Measurements from ENCODE around the gene EEPD1.

EEPD1 gene

DNA sequence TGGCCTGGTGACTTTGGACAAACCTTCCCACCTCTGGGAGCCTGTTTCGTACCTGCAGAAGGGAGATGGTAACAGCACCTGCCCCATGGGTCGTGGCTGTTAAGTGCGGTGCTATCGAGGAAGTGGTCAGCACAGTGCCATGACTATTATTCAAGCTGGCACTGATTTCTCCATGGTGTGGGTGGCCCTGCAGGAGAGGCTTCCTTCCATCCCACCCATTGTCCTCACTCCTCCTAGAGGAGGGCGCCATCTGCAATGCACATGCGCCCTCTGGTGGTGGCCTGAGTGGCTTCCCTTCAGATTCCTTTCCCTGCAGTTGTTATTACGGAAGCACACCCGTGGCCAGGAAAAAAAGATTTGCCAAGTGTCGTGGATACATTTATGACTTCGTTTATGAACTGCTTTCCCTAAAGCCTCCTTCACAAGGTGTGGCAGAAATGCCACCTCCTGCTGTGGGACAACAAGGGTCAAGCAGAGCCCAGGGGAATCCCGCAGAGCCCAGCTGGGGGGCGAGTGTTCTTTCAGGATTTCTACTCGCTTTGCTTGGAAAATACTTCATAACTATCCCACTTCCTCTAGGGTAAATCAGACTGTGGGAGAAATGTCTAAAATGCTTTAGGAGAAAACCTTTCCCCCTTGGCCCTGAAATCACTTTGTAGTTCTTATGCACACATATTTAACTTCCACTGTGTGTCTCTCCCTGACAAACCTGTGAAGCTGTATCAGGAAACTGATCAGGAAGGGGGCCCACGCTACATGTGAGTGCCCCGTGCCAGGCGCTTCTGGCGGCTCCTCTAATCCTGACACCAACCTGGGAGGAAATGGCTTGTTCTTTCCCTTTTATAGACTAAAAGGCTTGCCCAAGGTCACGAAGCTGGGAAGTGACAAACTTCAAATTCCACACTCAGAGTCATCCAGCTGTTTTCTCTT is 138.6 kb downstream of the EEPD1 start:
- in situ Hi-C loops (cut with HindIII; ENCODE audit: low sequenced_read_pairs), result no loop called here

DNA sequence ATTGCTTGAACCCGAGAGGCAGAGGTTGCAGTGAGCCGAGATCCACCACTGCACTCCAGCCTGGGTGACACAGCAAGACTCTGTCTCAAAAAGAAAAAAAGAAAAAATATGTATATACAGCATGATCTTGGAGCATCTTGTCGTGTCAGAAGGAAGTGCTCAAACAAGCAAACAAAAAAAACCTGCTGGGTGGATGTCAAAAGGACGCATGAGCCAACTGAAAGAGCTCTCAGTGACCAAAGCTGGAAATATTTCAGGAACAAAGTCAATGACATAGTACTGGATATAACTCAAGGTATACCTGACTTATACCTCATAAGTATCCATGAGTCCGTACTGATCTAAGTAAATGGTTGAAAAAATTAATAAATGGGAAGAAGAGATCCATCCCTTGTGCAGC is 142.0 kb downstream of the EEPD1 start:
- in situ Hi-C loops (cut with HindIII; ENCODE audit: low sequenced_read_pairs), result no loop called here

DNA sequence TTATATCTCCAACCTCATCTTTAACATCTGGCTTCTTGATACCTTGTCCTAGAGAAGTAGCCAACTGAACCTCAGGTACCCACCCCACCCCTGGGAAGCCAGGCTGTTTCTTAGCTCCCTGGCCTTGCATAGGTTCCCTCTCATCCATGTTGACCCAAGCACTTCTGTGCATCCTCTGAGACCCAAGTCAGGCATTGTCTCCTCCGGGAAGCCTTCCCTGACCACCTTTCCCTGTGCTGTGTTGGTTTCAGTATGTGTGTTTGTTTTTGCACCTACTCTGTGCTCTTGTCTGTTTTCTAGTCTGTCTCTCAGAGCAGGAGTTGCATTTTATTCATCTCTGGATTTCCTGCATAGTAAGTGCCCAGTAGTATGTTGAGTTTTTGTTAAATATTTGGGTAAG is 143.2 kb downstream of the EEPD1 start:
- in situ Hi-C loops (cut with HindIII; ENCODE audit: low sequenced_read_pairs), result no loop called here

DNA sequence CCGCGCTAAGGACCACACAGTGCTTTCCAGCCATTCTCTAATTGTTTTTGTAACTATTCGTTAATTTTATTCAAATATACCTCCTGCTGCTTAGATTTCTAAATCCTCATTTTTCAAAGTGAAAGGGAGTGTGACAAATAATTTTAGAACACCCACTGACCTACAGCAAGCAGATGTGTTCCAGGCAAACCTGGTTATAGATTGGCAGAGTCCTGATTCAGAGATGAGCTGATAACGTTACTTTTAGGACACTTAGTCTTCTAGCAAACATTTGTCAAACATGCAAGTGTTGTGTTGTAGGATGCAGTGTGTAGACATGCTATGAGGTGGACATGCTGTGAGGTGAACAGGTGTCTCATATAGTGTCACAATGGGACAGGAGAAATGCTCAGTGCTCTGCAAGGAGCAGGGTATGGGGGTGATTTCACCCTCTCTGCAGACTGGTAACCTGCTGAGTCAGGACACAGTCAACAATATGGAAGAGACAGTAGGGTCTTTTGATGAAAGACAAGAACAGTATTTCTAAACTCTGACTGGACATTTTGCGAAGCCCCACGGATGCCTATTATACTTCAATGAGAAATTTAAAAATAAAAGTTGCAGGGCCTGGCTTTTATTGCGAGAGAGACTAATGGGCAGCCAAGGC is 144.4 kb downstream of the EEPD1 start:
- in situ Hi-C loops (cut with HindIII; ENCODE audit: low sequenced_read_pairs), result no loop called here

DNA sequence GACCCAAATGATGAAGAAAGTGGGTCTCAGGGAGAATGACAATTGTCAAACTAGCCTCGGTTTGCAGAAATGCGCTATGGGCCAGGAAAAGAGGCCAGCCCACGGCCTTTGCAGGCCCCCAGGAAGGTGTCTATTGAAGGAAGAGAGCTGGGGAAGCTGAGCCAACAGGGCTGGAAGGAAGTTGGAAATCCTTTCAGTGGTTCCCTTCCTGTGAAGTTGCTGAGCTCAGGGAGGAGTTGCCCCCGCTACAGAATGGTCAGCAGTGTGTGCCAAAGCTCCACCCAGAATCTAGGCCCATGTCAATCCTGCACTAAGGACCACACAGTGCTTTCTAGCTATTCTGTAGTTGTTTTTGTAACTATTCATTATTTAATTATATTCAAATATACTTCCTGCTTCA is 145.1 kb downstream of the EEPD1 start:
- in situ Hi-C loops (cut with HindIII; ENCODE audit: low sequenced_read_pairs), result no loop called here

DNA sequence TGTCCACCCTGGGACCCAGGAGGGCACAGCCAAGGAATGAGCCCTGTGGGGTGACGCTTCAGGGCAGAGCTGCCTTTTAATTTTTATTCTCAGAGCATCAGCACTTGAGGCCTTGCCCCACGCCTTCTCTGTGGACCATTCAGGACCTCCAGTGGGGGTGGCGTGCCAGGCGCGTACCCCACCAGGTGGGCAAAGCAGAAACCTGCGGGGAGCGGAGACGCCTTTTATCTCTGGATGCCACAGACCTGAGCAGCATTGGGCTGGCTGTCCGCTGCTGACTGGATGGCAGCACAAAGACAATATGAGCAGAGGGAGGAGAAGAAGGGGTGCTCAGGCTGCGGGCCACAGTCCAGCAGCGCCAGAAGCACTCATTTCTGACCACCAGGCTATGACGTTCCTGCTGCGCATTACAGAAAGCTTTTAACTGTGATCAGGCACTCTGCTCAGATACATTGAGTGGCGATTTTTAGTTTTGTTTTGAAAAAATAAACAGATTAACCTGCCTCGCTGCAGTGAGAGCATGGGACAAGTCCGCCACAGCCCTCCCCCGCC is 146.2 kb downstream of the EEPD1 start:
- in situ Hi-C loops (cut with HindIII; ENCODE audit: low sequenced_read_pairs), result no loop called here

DNA sequence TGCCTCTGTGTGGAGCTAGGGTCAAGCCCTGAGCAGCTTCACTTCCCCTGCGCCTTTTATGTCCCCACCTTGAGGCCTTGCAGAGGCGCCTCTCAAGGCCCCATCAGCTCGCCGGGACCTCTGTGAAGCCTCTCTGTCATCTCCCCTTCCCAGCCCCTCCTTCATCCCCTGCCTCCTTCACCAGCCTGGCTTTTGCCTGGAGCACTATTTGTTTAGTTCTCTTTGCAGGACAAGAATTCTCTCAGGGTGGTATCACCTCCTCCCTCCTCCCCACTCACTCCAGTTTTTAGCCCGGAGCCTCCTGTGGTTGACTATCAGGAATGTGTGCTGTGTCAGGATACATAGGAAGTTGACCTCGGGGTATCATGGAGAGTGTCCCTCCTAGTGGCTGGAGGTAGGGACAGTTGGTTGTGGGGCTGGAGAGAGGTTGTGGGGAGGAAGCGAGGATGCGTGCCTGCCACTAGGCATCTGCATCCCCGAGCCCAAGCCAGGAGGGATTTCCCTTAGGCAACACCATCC is 146.8 kb downstream of the EEPD1 start:
- in situ Hi-C loops (cut with HindIII; ENCODE audit: low sequenced_read_pairs), result no loop called here

DNA sequence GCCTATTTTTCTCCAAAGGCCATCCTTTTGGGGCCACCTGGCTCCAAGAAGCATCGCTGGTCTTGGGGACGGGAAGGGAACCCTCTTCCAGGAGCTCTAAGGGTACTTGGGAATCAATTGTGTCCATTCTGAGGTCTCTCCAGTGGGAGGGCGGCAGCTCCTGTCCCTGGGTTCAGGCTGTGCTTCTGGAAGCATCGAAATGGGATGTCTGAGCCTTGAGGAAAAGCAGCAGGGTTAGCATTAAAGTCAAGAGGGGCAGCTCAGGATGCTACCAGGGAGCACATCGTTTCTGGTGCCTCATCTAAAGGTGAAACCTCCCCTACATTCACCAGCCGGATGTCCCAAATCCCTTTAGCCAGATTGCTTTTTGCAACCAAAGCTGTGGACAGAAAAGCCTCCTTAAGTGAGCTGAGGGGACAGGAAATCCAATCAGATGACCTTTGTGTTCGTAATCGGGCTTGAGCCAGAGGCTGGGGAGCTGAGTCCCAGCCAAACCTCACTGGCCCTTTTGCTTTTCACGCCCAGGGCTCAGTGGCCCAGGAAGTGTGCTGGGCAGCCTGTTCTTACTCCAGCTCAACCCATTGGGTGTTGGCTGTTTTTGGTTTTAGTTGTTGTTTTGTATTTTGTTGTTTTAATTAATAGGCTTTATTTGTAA is 147.8 kb downstream of the EEPD1 start:
- in situ Hi-C loops (cut with HindIII; ENCODE audit: low sequenced_read_pairs), result no loop called here

DNA sequence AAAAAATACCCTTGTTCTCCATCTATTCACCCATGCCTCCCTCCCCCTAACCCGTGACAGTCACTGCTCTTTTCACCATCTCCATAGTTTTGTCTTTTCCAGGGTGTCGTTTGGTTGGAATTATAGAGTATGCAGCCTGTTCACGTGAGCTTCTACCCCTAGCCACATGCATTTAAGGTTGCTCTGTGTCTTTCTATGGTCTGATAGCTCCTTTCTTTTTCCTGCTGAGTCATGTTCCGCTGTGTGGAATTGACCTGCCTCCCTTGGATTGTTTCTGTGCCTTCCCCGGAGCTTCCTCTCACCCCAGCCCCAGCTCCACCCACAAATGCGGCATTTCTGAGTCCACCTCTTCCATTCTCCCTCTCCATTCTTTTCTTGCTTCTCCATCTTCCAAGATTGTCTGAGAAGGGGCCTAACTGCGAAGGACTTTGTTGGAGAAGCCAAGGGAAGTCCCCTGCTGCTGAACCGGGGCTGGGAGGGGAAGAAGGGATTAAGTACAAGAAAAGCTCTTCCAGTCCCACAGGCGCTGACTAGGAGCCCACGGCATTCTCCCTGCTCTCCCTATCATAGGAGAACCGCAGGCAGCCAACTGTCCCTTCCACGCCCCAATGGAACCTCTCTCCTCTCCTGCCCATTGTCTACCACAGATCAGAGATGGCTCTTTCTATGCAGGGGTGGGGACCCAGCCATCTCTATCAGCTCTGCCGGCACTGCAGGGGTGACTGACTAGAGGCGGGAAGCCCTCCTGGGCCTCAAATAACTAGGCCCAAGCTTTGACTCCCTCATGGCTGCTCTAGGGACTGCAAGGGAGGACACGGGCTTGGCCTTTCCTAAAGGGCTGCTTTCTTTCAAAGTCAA is 149.1 kb downstream of the EEPD1 start:
- in situ Hi-C loops (cut with HindIII; ENCODE audit: low sequenced_read_pairs), result no loop called here

DNA sequence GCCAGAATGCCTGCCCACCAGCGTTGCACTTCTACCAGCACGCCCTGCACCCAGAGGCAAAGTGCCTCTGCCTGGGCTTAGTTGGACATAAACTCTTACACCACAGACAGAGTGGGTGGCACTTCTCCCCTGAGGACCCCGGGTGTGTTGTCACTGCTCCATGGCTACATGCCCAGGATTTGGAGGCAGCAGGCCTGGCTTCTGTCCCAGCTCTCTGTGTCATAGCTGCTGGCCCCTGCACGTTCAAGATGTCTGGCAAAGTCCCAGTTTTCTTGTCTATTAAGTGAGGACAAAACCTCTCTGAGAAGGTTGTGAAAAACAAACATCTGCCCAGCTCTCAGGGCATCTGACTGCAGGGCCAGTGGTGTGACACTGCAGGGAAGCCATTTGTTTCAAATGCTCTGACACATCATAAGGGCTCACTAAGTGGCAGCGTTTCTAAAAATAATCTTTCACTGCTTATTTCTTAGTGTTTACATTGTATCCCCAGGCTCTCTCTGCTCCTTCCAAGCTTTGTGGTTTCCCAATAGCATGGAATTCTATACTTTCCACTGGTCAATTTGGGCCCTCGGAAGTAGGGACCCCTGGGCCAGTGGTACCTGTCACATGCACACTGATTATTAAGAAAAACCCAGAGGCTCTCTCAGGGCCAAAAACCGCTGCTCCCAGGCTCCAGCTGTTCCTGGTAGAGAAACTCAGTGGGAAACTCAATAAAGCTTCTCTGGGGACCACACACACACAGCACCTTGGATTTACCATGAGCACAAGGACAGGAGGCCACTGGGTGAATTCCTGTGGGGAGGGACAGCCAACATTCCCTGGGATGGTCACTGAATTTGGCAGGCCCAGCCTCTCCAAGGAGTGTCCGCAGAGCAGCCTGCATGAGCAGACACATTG is 150.4 kb downstream of the EEPD1 start:
- in situ Hi-C loops (cut with HindIII; ENCODE audit: low sequenced_read_pairs), result no loop called here

DNA sequence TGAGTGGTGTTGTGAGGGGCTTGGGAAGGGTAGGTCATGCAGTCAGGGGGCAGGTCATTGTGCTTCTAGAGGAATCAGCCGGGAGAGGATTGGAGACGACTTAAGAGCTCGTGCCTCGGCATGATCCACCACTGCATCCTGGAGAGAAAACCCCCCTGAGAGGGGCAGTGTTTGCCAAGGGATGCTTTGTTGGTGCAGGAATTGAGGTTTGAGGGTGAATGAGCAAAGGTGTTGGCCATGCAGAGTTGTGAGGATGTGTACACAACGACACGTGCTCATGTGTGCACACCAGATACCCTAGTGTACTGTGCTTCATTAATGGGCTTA is 151.0 kb downstream of the EEPD1 start:
- in situ Hi-C loops (cut with HindIII; ENCODE audit: low sequenced_read_pairs), result no loop called here

DNA sequence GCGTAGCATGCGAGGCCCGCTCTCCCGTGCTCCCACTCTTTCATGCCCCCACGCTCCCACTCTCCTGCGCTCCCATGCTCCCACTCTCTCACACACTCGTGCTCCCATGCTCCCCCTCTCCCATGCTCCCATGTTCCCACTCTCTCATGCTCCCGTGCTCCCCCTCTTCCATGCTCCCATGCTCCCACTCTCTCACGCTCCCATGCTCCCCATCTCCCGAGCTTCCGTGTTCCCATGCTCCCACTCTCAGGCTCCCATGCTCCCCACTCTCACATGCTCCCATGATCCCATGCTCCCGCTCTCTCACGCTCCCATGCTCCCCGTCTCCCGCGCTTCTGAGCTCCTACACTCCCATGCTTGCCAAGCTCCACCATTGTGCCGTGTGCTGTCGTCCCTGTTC is 152.2 kb downstream of the EEPD1 start:
- in situ Hi-C loops (cut with HindIII; ENCODE audit: low sequenced_read_pairs), result no loop called here

DNA sequence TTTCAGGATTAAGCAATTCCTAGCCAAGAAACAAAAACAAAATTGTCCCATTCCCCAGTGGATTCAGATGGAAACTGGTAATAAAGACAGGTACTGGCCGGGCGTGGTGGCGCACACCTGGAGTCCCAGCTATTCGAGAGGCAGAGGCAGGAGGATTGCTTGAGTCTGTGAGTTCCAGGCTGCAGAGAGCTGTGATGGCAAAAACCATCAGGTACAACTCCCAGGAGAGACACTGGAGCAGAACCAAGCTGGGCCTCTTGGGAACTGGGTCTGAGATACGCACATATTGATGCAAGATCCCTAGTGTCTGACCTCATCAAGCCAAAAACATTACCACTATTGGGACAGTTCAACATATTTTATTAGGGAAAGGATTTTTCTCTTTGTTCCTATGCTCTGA is 152.6 kb downstream of the EEPD1 start:
- in situ Hi-C loops (cut with HindIII; ENCODE audit: low sequenced_read_pairs), result no loop called here

DNA sequence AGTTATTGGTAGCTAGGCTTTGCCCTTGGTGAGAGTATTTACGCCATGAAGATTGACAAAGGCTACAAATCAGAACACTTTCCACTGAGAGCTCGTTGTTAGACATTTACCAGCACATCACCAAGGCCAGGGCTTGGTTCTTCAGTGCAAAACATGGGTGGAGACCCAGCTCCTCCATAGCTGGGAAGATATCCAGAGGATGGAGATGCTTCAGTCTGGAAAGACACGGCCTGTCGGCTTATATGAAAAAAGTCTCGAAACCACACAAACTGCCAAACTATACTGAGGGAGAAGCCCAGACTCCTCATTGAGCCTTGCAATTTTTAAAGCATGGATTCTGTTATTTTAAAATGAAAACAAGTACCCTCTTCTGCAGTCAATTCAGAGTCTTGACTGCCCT is 153.2 kb downstream of the EEPD1 start:
- in situ Hi-C loops (cut with HindIII; ENCODE audit: low sequenced_read_pairs), result no loop called here

DNA sequence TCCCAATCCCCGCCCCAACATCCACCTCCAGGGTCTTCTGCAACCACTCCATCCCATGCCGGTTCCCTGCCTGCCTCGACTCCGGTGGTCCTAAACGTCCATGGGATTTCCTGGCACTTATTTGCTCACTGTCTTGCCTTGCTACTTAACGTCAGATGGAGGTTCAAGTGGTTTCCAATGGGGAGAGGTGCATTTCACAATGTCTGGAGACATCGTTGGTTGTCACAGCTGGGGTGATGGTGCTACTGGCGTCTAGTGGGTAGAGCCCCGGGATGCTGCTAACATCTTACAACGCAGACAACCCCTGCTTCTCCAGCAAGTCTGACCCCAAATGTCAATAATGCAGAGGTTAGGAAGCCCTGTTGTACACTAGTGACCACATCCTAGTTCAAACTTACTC is 153.7 kb downstream of the EEPD1 start:
- in situ Hi-C loops (cut with HindIII; ENCODE audit: low sequenced_read_pairs), result no loop called here

DNA sequence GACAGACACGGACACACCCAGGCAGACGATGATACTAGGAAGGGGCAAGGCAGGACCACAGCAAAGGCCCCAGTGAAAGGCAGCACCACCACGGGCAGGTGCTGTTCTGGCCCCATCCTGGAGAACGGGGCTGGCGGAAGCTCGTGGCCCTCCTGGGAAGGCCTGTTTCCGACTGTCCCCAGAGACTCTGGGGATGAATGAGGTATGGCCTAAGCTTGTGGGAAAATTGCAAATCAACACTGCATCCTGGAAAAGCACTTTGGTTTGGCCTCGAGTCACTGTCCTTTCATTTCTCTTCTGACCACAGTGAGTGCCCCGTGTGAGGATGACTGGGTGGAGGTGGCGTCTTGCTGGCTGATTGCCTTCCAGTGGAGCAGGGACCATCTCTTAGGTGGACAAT is 155.0 kb downstream of the EEPD1 start:
- in situ Hi-C loops (cut with HindIII; ENCODE audit: low sequenced_read_pairs), result no loop called here

DNA sequence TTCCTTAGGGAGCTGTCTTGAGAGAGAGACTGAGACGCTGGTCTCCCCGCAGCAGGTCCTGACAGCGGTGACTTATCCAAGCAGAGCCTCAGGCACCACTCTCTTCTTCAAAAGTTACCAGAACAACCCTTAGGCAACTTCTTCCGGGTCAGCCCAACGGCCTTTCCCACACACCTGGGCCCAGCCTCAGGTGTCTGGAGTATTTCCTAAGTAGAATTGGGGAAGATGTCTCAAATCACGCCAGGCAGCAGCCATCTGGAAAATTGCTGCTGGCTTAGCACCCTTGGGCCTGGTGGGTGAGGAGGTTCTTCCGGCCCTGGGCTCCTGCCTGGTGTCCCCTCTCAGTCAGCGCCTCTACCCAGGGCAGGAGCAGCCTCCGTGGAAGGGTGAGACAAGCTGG is 156.2 kb downstream of the EEPD1 start:
- in situ Hi-C loops (cut with HindIII; ENCODE audit: low sequenced_read_pairs), result no loop called here

DNA sequence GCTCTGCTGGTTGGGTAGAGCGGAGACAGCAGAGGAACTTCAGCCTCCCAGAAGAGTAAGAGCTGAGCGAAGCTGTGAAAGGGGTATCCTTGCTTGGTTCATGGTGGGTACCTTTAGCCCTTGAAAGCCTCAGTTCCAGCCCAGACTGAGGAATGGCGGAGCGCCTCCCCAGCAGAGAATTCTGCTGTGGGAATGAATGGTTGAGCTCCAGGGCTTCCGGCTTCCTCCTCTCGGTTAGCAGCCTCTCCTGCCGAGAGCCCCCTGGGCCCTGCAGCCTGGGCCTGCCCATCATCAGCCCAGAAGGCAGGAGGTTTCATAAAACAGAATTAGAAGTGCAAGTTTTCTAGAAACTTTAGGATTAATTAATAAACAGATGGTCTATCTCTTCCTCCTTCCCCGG is 156.7 kb downstream of the EEPD1 start:
- in situ Hi-C loops (cut with HindIII; ENCODE audit: low sequenced_read_pairs), result loop anchor here (10.0 kb wide), 1 partner anchor 325 kb away; no protein-coding TSS in a partner anchor

DNA sequence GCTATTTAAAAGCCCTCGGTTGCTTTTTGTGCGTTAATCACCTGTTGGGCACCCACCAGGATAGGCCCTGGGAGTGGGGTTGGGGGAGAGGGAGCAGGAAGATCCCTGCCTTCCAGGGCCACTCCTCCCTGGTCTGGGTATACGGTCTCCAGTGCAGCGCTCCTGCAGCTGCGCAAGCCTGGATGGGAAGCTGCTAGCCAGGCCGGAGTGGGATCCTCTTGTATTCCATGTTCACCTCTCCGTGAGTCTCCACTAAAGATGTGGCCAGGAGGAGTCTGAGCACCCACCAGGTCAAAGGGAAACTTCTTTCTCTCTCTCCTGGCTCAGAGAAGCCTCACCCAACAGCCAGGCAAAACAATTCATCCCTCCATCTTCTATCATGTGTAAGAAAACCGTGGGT is 157.8 kb downstream of the EEPD1 start:
- in situ Hi-C loops (cut with HindIII; ENCODE audit: low sequenced_read_pairs), result loop anchor here (10.0 kb wide), 1 partner anchor 326 kb away; no protein-coding TSS in a partner anchor
